Parathyroid adenoma (tissue), 2 donors: ENCODE results near the gene PLXNB2.

Experiments
- H2AFZ ChIP-seq: fragments of 300-600 bp; sonication (generic); one replicate; pipeline ENCODE4 v1.7.0; 2017; ENCODE audit warnings: antibody characterized with exemption, mild to moderate bottlenecking
- H3K27ac ChIP-seq: fragments of 300-600 bp; sonication (generic); one replicate; pipeline ENCODE4 v1.7.0; 2017
- H3K27me3 ChIP-seq: fragments of 300-600 bp; sonication (generic); one replicate; pipeline ENCODE4 v1.7.0; 2017; ENCODE audit warnings: low read length; ENCODE audit not compliant: control insufficient read depth, insufficient read depth
- H3K36me3 ChIP-seq: fragments of 300-600 bp; sonication (generic); one replicate; pipeline ENCODE4 v1.7.0; 2017; ENCODE audit warnings: low read length; ENCODE audit not compliant: control insufficient read depth, insufficient read depth
- H3K4me1 ChIP-seq: fragments of 300-600 bp; sonication (generic); one replicate; pipeline ENCODE4 v1.7.0; 2017; ENCODE audit warnings: control low read depth
- H3K4me2 ChIP-seq: fragments of 300-600 bp; sonication (generic); one replicate; pipeline ENCODE4 v1.7.0; 2017; ENCODE audit warnings: low read length
- H3K4me3 ChIP-seq: fragments of 300-600 bp; sonication (generic); one replicate; pipeline ENCODE4 v1.7.0; 2017; ENCODE audit warnings: low read depth, low read length
- H3K79me2 ChIP-seq: fragments of 300-600 bp; sonication (generic); one replicate; pipeline ENCODE4 v1.7.0; 2017; ENCODE audit warnings: control low read depth
- H3K9ac ChIP-seq: fragments of 300-600 bp; sonication (generic); one replicate; pipeline ENCODE4 v1.7.0; 2017; ENCODE audit warnings: mild to moderate bottlenecking
- H3K9me3 ChIP-seq: fragments of 300-600 bp; sonication (generic); one replicate; pipeline ENCODE4 v1.7.0; 2017; ENCODE audit warnings: low read length; ENCODE audit not compliant: control insufficient read depth
- CTCF ChIP-seq: fragments of 300-600 bp; sonication (generic); IDR thresholded peaks from one replicate; pipeline ENCODE4 v1.7.0; 2017; ENCODE audit warnings: antibody characterized with exemption, mild to moderate bottlenecking
- donor health status: primary hyperparathyroidism.

Gene PLXNB2

GRCh38 chr22:50238755-50239154 lies 68.7 kb downstream of the PLXNB2 start:
- no peak overlapping the region for H2AFZ ChIP-seq
- peaks cover 1% of the 10 kb centered on the region for H3K4me1 ChIP-seq
- no peak overlapping the region for H3K4me3 ChIP-seq
- H3K79me2 ChIP-seq = peaks cover 31% of the 10 kb centered on the region
- H3K9ac ChIP-seq = no peak overlapping the region
- no peak overlapping the region for H3K27ac ChIP-seq
- no peaks in the 10 kb centered on the region for H3K27me3 ChIP-seq
- TF ChIP-seq CTCF = no peak
- H3K9me3 ChIP-seq = no peaks in the 10 kb centered on the region
- H3K36me3 ChIP-seq = no peaks in the 10 kb centered on the region
- H3K4me2 ChIP-seq = no peak overlapping the region

GRCh38 chr22:50236731-50237409 lies 70.6 kb downstream of the PLXNB2 start:
- Histone ChIP-seq H3K4me3 (no peak overlapping the region), H3K4me2 (no peak overlapping the region), H3K27ac (no peak overlapping the region), H3K9me3 (no peaks in the 10 kb centered on the region), H3K79me2 (peaks cover 22% of the 10 kb centered on the region), H3K27me3 (no peaks in the 10 kb centered on the region), H3K4me1 (no peaks in the 10 kb centered on the region), H2AFZ (no peak overlapping the region), H3K9ac (no peak overlapping the region), H3K36me3 (no peaks in the 10 kb centered on the region)
- no peak for TF ChIP-seq CTCF

- H3K4me3 ChIP-seq = no peak overlapping the region
- H3K27ac ChIP-seq = no peak overlapping the region
- no peak for TF ChIP-seq CTCF
- H3K79me2 ChIP-seq = peaks cover 13% of the 10 kb centered on the region
- no peaks in the 10 kb centered on the region for H3K9me3 ChIP-seq
- no peak overlapping the region for H3K9ac ChIP-seq
- H2AFZ ChIP-seq = no peak overlapping the region
- H3K4me1 ChIP-seq = no peaks in the 10 kb centered on the region
- no peaks in the 10 kb centered on the region for H3K27me3 ChIP-seq
- H3K36me3 ChIP-seq = no peaks in the 10 kb centered on the region
- H3K4me2 ChIP-seq = no peak overlapping the region
These were observed 74.2 kb downstream of the PLXNB2 start for GRCh38 chr22:50233223-50233622.

- no peak overlapping the region for H3K27ac ChIP-seq
- no peaks in the 10 kb centered on the region for H3K4me1 ChIP-seq
- H3K4me3 ChIP-seq = no peak overlapping the region
- H2AFZ ChIP-seq = no peak overlapping the region
- H3K36me3 ChIP-seq = no peaks in the 10 kb centered on the region
- H3K4me2 ChIP-seq = no peak overlapping the region
- peaks cover 13% of the 10 kb centered on the region for H3K79me2 ChIP-seq
- no peaks in the 10 kb centered on the region for H3K27me3 ChIP-seq
- H3K9ac ChIP-seq = no peak overlapping the region
- no peaks in the 10 kb centered on the region for H3K9me3 ChIP-seq
- TF ChIP-seq CTCF = no peak
These were observed 74.8 kb downstream of the PLXNB2 start for GRCh38 chr22:50232481-50233151.

GRCh38 chr22:50229370-50229769 lies 78.1 kb downstream of the PLXNB2 start:
- H2AFZ ChIP-seq = no peak overlapping the region
- no peaks in the 10 kb centered on the region for H3K36me3 ChIP-seq
- H3K9me3 ChIP-seq = no peaks in the 10 kb centered on the region
- no peak overlapping the region for H3K9ac ChIP-seq
- peaks cover 2% of the 10 kb centered on the region for H3K79me2 ChIP-seq
- H3K4me3 ChIP-seq = no peak overlapping the region
- no peak overlapping the region for H3K27ac ChIP-seq
- H3K4me2 ChIP-seq = no peak overlapping the region
- H3K4me1 ChIP-seq = no peaks in the 10 kb centered on the region
- no peak for TF ChIP-seq CTCF
- H3K27me3 ChIP-seq = no peaks in the 10 kb centered on the region
